Neuronal stem cell (in vitro differentiated cells): ENCODE measurements around the gene GALNT14.

ENCODE experiments used
- DNase-seq: peaks from one replicate; pipeline ENCODE4 v3.0.0-alpha.2; 2013; ENCODE audit warnings: low spot score
- H2AFZ ChIP-seq: one replicate; pipeline ENCODE4 v1.6.1; 2013; ENCODE audit warnings: mild to moderate bottlenecking, low read length, inconsistent platforms
- H2AK5ac ChIP-seq: 2 replicates; pipeline ENCODE4 v1.6.1; 2013; ENCODE audit warnings: low read depth, mild to moderate bottlenecking, inconsistent platforms, low read length, moderate library complexity, mixed read lengths
- H2BK120ac ChIP-seq: 2 replicates; pipeline ENCODE4 v1.6.1; 2013; ENCODE audit warnings: low read depth, mild to moderate bottlenecking, inconsistent platforms, low read length, moderate library complexity, mixed read lengths
- H2BK12ac ChIP-seq: one replicate; pipeline ENCODE4 v1.6.1; 2013; ENCODE audit warnings: low read length, inconsistent platforms
- H2BK15ac ChIP-seq: 2 replicates; pipeline ENCODE4 v1.6.1; 2013; ENCODE audit warnings: mild to moderate bottlenecking, low read length, inconsistent platforms, mixed read lengths
- H2BK5ac ChIP-seq: one replicate; pipeline ENCODE4 v1.6.1; 2013; ENCODE audit warnings: inconsistent platforms, mild to moderate bottlenecking, low read length, moderate library complexity
- H3K14ac ChIP-seq: one replicate; pipeline ENCODE4 v1.6.1; 2013; ENCODE audit warnings: low read length, inconsistent platforms
- H3K18ac ChIP-seq: 2 replicates; pipeline ENCODE4 v1.6.1; 2013; ENCODE audit warnings: low read length, inconsistent platforms
- H3K23ac ChIP-seq: 2 replicates; pipeline ENCODE4 v1.6.1; 2013; ENCODE audit warnings: low read depth, mild to moderate bottlenecking, mixed read lengths, low read length, inconsistent platforms; ENCODE audit not compliant: poor library complexity
- H3K27ac ChIP-seq: replicated peaks from 3 replicates; pipeline ENCODE4 v1.5.1; 2013; ENCODE audit warnings: low read length, inconsistent platforms
- H3K27me3 ChIP-seq, 3 experiments: 2 replicates each; pipeline ENCODE4 v1.6.1; 2013; ENCODE audit warnings: low read length in 3 of 3, mild to moderate bottlenecking in 2 of 3, inconsistent platforms in 1 of 3, low read depth in 1 of 3, mixed read lengths in 1 of 3, moderate library complexity in 1 of 3; ENCODE audit not compliant: control insufficient read depth in 3 of 3, insufficient read depth in 3 of 3
- H3K36me3 ChIP-seq, 2 donors: replicated peaks in 1 of 2; 2 replicates each; pipeline ENCODE4 v1.6.1; 2013; ENCODE audit warnings: low read length in 2 of 2; ENCODE audit not compliant: control insufficient read depth in 2 of 2, insufficient read depth in 2 of 2
- H3K4ac ChIP-seq: 2 replicates; pipeline ENCODE4 v1.6.1; 2013; ENCODE audit warnings: inconsistent platforms, mild to moderate bottlenecking, low read length, moderate library complexity
- H3K4me1 ChIP-seq, 2 donors: 1 replicate in 1 of 2; 2 replicates in 1 of 2; pipeline ENCODE4 v1.6.1; 2013; ENCODE audit warnings: low read length in 2 of 2, low read depth in 1 of 2; ENCODE audit not compliant: control insufficient read depth in 2 of 2, insufficient read depth in 1 of 2
- H3K4me2 ChIP-seq: one replicate; pipeline ENCODE4 v1.6.1; 2013; ENCODE audit warnings: mild to moderate bottlenecking, low read length, inconsistent platforms; ENCODE audit not compliant: insufficient read depth, poor library complexity, severe bottlenecking
- H3K4me3 ChIP-seq, 2 donors: 2 replicates each; pipeline ENCODE4 v1.5.1; 2013; ENCODE audit warnings: low read length in 2 of 2, mild to moderate bottlenecking in 2 of 2, inconsistent platforms in 1 of 2, moderate library complexity in 1 of 2
- H3K79me1 ChIP-seq: one replicate; pipeline ENCODE4 v1.6.1; 2013; ENCODE audit warnings: low read depth, mild to moderate bottlenecking, inconsistent platforms, low read length, moderate library complexity
- H3K9ac ChIP-seq: one replicate; pipeline ENCODE4 v1.6.1; 2013; ENCODE audit warnings: mild to moderate bottlenecking, low read depth, low read length, inconsistent platforms; ENCODE audit not compliant: poor library complexity
- H3K9me3 ChIP-seq, 2 donors: replicated peaks in 1 of 2; 2 replicates each; pipeline versions ENCODE3 to v1.6.1; 2013; ENCODE audit warnings: low read length in 2 of 2, mild to moderate bottlenecking in 2 of 2, inconsistent platforms in 1 of 2, low read depth in 1 of 2, mixed read lengths in 1 of 2, moderate library complexity in 1 of 2; ENCODE audit not compliant: control insufficient read depth in 2 of 2, insufficient read depth in 1 of 2
- H4K8ac ChIP-seq: one replicate; pipeline ENCODE4 v1.6.1; 2013; ENCODE audit warnings: low read depth, mild to moderate bottlenecking, inconsistent platforms, low read length, moderate library complexity
- H4K91ac ChIP-seq: one replicate; pipeline ENCODE4 v1.6.1; 2013; ENCODE audit warnings: low read length, low read depth, mild to moderate bottlenecking, inconsistent platforms; ENCODE audit not compliant: poor library complexity
- WGBS, 2 donors: extraction: QIAGEN DNeasy Blood & Tissue Kit; methylation state at CpG; one replicate each; pipeline ENCODE4 v1.1.7; 2013; ENCODE audit warnings: missing lambda C conversion rate in 2 of 2, mixed read lengths in 1 of 2; ENCODE audit not compliant: insufficient read length in 2 of 2, insufficient replicate concordance in 1 of 2; ENCODE audit errors: extremely low coverage in 2 of 2; 5-methylcytosine and 5-hydroxymethylcytosine counted together

The GALNT14 gene

DNA sequence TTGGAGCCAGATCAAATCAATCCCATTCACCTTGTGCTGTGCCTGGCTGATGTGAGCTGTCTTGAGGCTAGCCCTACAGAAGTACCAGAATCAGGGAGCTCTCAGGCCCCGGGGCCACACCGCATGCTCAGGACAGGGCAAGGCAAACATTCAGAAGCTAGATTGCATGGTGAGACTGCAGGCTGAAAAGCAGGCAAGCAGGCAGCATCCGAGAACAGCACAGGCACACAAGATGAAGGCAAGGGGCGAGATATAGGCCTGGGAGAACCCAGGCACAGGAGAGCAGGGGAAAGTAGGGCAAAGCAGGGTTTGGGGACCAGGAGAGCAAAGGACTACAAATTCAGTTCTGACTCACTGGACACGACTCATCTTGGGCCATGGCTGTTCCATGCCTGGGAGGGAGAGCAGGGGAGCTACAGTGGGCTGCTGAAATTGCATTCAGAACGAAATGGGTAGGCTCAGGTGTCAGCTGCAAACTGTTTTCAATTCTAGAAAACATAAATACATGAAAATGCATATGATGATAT, 59.6 kb downstream of the GALNT14 start:
- Histone ChIP-seq H3K18ac (no peak overlapping the region), H2BK12ac (no peak overlapping the region), H2BK5ac (no peak overlapping the region), H3K4me3 (no peak overlapping the region), H2AFZ (no peak overlapping the region), H3K14ac (no peak overlapping the region), H3K9me3 (peaks cover 0 to 2% of the 10 kb centered on the region in 2 donors), H3K27me3 (no peaks in the 10 kb centered on the region), H4K91ac (no peak overlapping the region), H3K4ac (no peak overlapping the region), H2BK15ac (no peak overlapping the region), H3K27ac (no peak overlapping the region), H3K9ac (no peak overlapping the region), H3K4me1 (peaks cover 0 to 4% of the 10 kb centered on the region in 2 donors), H3K79me1 (no peaks in the 10 kb centered on the region), H3K4me2 (no peak overlapping the region), H3K23ac (no peak overlapping the region), H2AK5ac (no peak overlapping the region), H2BK120ac (no peak overlapping the region), H3K36me3 (no peaks in the 10 kb centered on the region), H4K8ac (no peak overlapping the region)
- no CpG with 5 or more reads among the region's 6 CpGs for WGBS, 2 donors
- no peak for DNase-seq

DNA sequence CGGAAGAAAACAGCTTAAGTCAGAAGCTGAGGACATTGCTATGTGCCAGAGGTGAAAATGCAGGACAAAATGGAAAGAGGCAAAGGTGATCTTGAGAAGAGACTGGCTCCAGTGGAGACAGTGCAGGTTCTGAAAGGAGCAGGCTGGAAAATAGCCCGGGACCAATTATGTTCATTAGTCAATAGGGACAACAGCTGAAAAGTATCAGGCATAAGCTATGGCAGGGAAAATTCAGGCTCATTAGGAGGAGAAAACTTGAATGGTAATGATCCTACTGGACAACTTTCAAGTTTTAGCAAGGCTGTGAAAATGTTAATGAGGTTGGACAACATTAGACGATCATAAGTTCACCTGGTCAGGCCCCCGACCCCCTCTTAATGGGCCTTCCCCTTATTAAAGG, 60.2 kb downstream of the GALNT14 start:
- H3K4me1 ChIP-seq: peaks cover 0 to 2% of the 10 kb centered on the region in 2 donors
- no CpG with 5 or more reads among the region's 4 CpGs for WGBS, 2 donors
- DNase-seq: no peak

DNA sequence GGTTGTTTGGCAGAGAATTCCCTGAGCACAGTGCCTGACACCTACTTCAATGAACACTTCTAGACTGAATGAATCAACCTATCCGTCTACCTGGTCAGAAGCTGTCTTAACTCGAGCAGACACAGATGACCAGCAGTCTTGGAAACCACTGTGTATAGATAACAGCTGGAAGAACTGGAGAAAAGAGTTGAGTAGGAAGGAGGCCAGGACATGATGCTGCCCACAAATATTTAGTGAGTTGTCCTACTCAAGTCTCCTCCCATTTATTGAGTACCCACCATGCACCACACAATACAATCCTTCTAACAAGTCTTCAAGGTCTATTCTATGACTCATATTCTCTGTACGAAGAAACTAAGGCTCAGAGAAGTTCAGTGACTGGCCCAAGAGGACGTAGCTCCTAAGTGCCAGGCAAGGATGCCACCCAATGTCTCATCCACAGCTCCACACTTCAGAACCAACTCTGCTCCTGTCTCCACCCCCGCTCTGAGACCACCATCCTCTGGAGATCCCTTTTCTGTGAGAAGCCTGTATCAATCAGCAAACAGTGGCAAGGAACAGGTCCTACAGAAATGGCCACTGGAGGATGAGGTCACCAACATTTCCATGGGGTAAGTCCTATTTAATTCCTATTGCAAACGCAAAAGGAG, 62.2 kb downstream of the GALNT14 start:
- Histone ChIP-seq H4K91ac (no peak overlapping the region), H3K4ac (no peak overlapping the region), H3K79me1 (no peaks in the 10 kb centered on the region), H3K9me3 (peaks cover 0 to 2% of the 10 kb centered on the region in 2 donors), H4K8ac (no peak overlapping the region), H3K36me3 (no peaks in the 10 kb centered on the region), H2BK12ac (no peak overlapping the region), H3K4me3 (no peak overlapping the region), H3K4me2 (no peak overlapping the region), H3K14ac (no peak overlapping the region), H3K18ac (no peak overlapping the region), H3K27ac (no peak overlapping the region), H3K23ac (no peak overlapping the region), H3K9ac (no peak overlapping the region), H2AK5ac (no peak overlapping the region), H2BK5ac (no peak overlapping the region), H2AFZ (no peak overlapping the region), H3K4me1 (peaks cover 0 to 2% of the 10 kb centered on the region in 2 donors), H2BK15ac (no peak overlapping the region), H3K27me3 (no peaks in the 10 kb centered on the region), H2BK120ac (no peak overlapping the region)
- no CpG with 5 or more reads among the region's 6 CpGs for WGBS, 2 donors
- no peak for DNase-seq

More for the DNA sequence above, 60.2 kb downstream of the GALNT14 start:
- H3K14ac ChIP-seq: no peak overlapping the region
- no peak overlapping the region for H3K23ac ChIP-seq
- no peak overlapping the region for H4K8ac ChIP-seq
- no peak overlapping the region for H3K18ac ChIP-seq
- H3K9ac ChIP-seq: no peak overlapping the region
- no peak overlapping the region for H2AK5ac ChIP-seq
- peaks cover 0 to 2% of the 10 kb centered on the region in 2 donors for H3K9me3 ChIP-seq
- no peaks in the 10 kb centered on the region for H3K79me1 ChIP-seq
- H2BK120ac ChIP-seq: no peak overlapping the region
- no peak overlapping the region for H2BK15ac ChIP-seq
- no peaks in the 10 kb centered on the region for H3K27me3 ChIP-seq
- no peaks in the 10 kb centered on the region for H3K36me3 ChIP-seq
- H3K4me3 ChIP-seq: no peak overlapping the region
- no peak overlapping the region for H2BK5ac ChIP-seq
- no peak overlapping the region for H2AFZ ChIP-seq
- no peak overlapping the region for H3K4me2 ChIP-seq
- no peak overlapping the region for H3K27ac ChIP-seq
- no peak overlapping the region for H3K4ac ChIP-seq
- no peak overlapping the region for H2BK12ac ChIP-seq
- no peak overlapping the region for H4K91ac ChIP-seq

DNA sequence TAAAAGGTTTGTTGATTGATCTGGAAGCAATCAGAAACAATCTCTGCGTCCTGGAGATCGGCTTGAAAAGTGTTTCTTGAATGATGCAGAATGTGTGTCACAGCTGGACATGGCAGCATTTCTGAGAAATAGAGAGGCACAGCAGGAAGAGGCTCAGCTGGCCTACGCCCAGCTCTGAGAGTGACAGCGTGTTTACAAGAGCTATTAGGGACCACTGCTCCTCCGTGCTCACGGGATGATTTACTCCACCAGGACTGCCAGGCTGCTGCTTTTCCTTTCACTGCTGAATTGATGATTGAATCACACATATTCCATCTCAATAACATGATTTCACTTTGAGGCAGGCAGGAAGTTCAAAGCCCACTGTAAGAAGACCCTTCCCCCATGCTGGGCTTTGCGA, 62.8 kb downstream of the GALNT14 start:
- Histone ChIP-seq H2BK15ac (no peak overlapping the region), H3K9ac (no peak overlapping the region), H3K23ac (no peak overlapping the region), H4K91ac (no peak overlapping the region), H3K4me3 (no peak overlapping the region), H3K14ac (no peak overlapping the region), H3K27ac (no peak overlapping the region), H2BK120ac (no peak overlapping the region), H3K4me1 (peaks cover 0 to 2% of the 10 kb centered on the region in 2 donors), H3K27me3 (no peaks in the 10 kb centered on the region), H3K18ac (no peak overlapping the region), H3K79me1 (no peaks in the 10 kb centered on the region), H3K9me3 (peaks cover 0 to 2% of the 10 kb centered on the region in 2 donors), H3K4ac (no peak overlapping the region), H2BK12ac (no peak overlapping the region), H3K4me2 (no peak overlapping the region), H4K8ac (no peak overlapping the region), H2AFZ (no peak overlapping the region), H3K36me3 (no peaks in the 10 kb centered on the region), H2AK5ac (no peak overlapping the region), H2BK5ac (no peak overlapping the region)
- no peak for DNase-seq
- WGBS, 2 donors: no CpG with 5 or more reads among the region's 7 CpGs
